Mucosa of descending colon (tissue), 3 donors: ENCODE results near the gene SGMS2. TPM values are rescaled to one million over a fixed set of nuclear protein-coding genes. Genes with fewer than 3 reads are reported as not detected.

ENCODE experiments used
- ATAC-seq: fragments of 200-7000 bp; cut with Tn5 transposase; one replicate; pipeline ENCODE4 v1.9.1; 2020; ENCODE audit warnings: mild to moderate bottlenecking, moderate library complexity
- DNase-seq, 3 donors: peaks; one replicate each; pipeline ENCODE4 v3.0.0-alpha.2; 2020
- H3K36me3 ChIP-seq: fragments of 200-600 bp; one replicate; pipeline ENCODE4 v1.8.0; 2021; ENCODE audit warnings: low read depth, mild to moderate bottlenecking
- H3K4me1 ChIP-seq: fragments of 200-600 bp; one replicate; pipeline ENCODE4 v1.8.0; 2021; ENCODE audit warnings: low read depth, mild to moderate bottlenecking
- H3K4me3 ChIP-seq: fragments of 200-600 bp; one replicate; pipeline ENCODE4 v1.8.0; 2021; ENCODE audit warnings: mild to moderate bottlenecking
- H3K9me3 ChIP-seq: fragments of 200-600 bp; one replicate; pipeline ENCODE4 v1.8.0; 2021; ENCODE audit warnings: mild to moderate bottlenecking
- CTCF ChIP-seq: fragments of 200-600 bp; IDR thresholded peaks from one replicate; pipeline ENCODE4 v1.8.0; 2022; ENCODE audit warnings: antibody characterized with exemption, mild to moderate bottlenecking
- intact Hi-C, 2 donors: fragments of 100-400 bp; cut with DNase I in 1 of 2; cut with micrococcal nuclease in 1 of 2; formaldehyde crosslinking; loops; one replicate each; pipeline versions ENCODE4 v1.11.0 to v1.11.1; 2022; cut with DNase I, micrococcal nuclease
- total RNA-seq, 3 donors: library from RNA; stranded (reverse); fragmentation: NEBNext Ultra II Directional in 2 of 3; extraction: Animal tissue kit (Norgen Biotek cat#: 25700) in 2 of 3; gene quantifications; one replicate each; pipeline versions ENCODE4 v1.2.1 to v1.2.4, GENCODE V29; 2021 to 2023
- donor health status: DM: no; HTN: no; CAD: no; lungs with moderate emphysema.
- donor health status: DM: no; HTN: no; CAD: no.
- donor health status: DM: no; HTN: yes; CAD: no.

SGMS2 gene
- total RNA-seq, 3 donors from 2014 or later = 37.5 to 47.8 (median 43.2) TPM

GRCh38 chr4:107792711-107793110 lies 32.0 kb upstream of the SGMS2 start:
- Histone ChIP-seq H3K4me3 (no peak overlapping the region), H3K9me3 (peaks cover 6% of the 10 kb centered on the region), H3K36me3 (no peaks in the 10 kb centered on the region), H3K4me1 (peaks cover 6% of the 10 kb centered on the region)
- intact Hi-C loops = no loop called here
- no peak for TF ChIP-seq CTCF
- DNase-seq (no peak), ATAC-seq (peak; percentile 60)

GRCh38 chr4:107793996-107794395 lies 30.7 kb upstream of the SGMS2 start:
- H3K4me1 ChIP-seq = peaks cover 7% of the 10 kb centered on the region
- no peak overlapping the region for H3K4me3 ChIP-seq
- H3K36me3 ChIP-seq = no peaks in the 10 kb centered on the region
- no peaks in the 10 kb centered on the region for H3K9me3 ChIP-seq
- TF ChIP-seq CTCF = no peak
- DNase-seq = peak in 2 of 3 donors; percentile 59 to 63
- peak; percentile 97 for ATAC-seq
- intact Hi-C loops = no loop called here

- peak; percentile 90 for ATAC-seq
- no peak overlapping the region for H3K4me3 ChIP-seq
- peaks cover 21% of the 10 kb centered on the region for H3K4me1 ChIP-seq
- H3K36me3 ChIP-seq = no peaks in the 10 kb centered on the region
- no peak for TF ChIP-seq CTCF
- intact Hi-C loops = no loop called here
- peak in 2 of 3 donors; percentile 55 to 70 for DNase-seq
- no peaks in the 10 kb centered on the region for H3K9me3 ChIP-seq
Observed at GRCh38 chr4:107799669-107800450, 24.9 kb upstream of the SGMS2 start.

GRCh38 chr4:107800706-107801105 lies 24.0 kb upstream of the SGMS2 start:
- TF ChIP-seq CTCF = no peak
- ATAC-seq = peak; percentile 38
- Histone ChIP-seq H3K4me1 (peaks cover 21% of the 10 kb centered on the region), H3K36me3 (no peaks in the 10 kb centered on the region), H3K4me3 (no peak overlapping the region), H3K9me3 (no peaks in the 10 kb centered on the region)
- intact Hi-C loops = no loop called here
- DNase-seq = peak in 1 of 3 donors; percentile 37

- peak; percentile 71 for ATAC-seq
- H3K36me3 ChIP-seq = no peaks in the 10 kb centered on the region
- intact Hi-C loops = no loop called here
- no peaks in the 10 kb centered on the region for H3K9me3 ChIP-seq
- TF ChIP-seq CTCF = no peak
- peaks cover 21% of the 10 kb centered on the region for H3K4me1 ChIP-seq
- DNase-seq = no peak
- no peak overlapping the region for H3K4me3 ChIP-seq
Observed at GRCh38 chr4:107801766-107802211, 22.9 kb upstream of the SGMS2 start.
